ENCODE results near the gene SPACA1. TPM values are rescaled to one million over a fixed set of nuclear protein-coding genes. Genes with fewer than 3 reads are reported as not detected.

The SPACA1 gene
- total and polyA plus RNA-seq, 2 of the 4 experiments (the other 2 are of a cell fraction): not detected

GRCh38 chr6:88045521-88046136, 2.0 kb upstream of the SPACA1 start:
- Histone ChIP-seq H3K27me3 (ENCODE audit: control insufficient read depth, insufficient read depth, low read length) (peaks cover 1% of the 10 kb centered on the region; the same call in 1 of the 2 replicates), H3K4ac (ENCODE audit: low read depth, low read length) (no peak overlapping the region), H3K9me3 (ENCODE audit: control insufficient read depth, insufficient read depth, low read length) (peaks cover 4% of the 10 kb centered on the region; the same call in 1 of the 2 replicates), H2AK9ac (replicated peaks; ENCODE audit: low read depth, low read length, poor library complexity) (no peak overlapping the region), H3K79me1 (ENCODE audit: low read depth in 1 of 2, low read length in 2 of 2) (no peaks in the 10 kb centered on the region), H3K36me3 (ENCODE audit: control insufficient read depth, insufficient read depth, low read length) (no peaks in the 10 kb centered on the region), H3K56ac (ENCODE audit: extremely low read depth, insufficient read depth, low read length) (no peak overlapping the region), H3K23ac (ENCODE audit: low read depth, low read length) (no peak overlapping the region), H4K8ac (ENCODE audit: low read depth in 2 of 2, low read length in 2 of 2) (no peak overlapping the region), H3K9me1 (ENCODE audit: insufficient read depth, low read length) (no peaks in the 10 kb centered on the region), H3K9ac (ENCODE audit: low read depth, low read length) (no peak overlapping the region), H2BK5ac (ENCODE audit: low read depth, low read length, poor library complexity, severe bottlenecking) (no peak overlapping the region), H2BK120ac (ENCODE audit: low read depth, low read length) (no peak overlapping the region), H3K4me3 (ENCODE audit: insufficient read depth, low read depth, low read length) (no peak overlapping the region), H4K5ac (ENCODE audit: low read depth, low read length) (no peak overlapping the region), H4K91ac (ENCODE audit: insufficient read depth, low read depth, low read length) (no peak overlapping the region), H2BK20ac (ENCODE audit: low read depth, low read length) (no peak overlapping the region), H3K27ac (ENCODE audit: insufficient read depth, low read length) (no peak overlapping the region), H3K4me1 (ENCODE audit: control insufficient read depth, insufficient read depth, low read length) (no peaks in the 10 kb centered on the region), H2AFZ (replicated peaks; ENCODE audit: low read length, poor library complexity) (no peak overlapping the region), H4K20me1 (ENCODE audit: insufficient read depth, low read length) (no peaks in the 10 kb centered on the region), H3K4me2 (ENCODE audit: low read depth, low read length) (no peak overlapping the region), H2BK15ac (ENCODE audit: low read depth, low read length) (no peak overlapping the region), H3K18ac (ENCODE audit: low read depth, low read length) (no peak overlapping the region), H3K14ac (replicated peaks; ENCODE audit: low read depth, low read length) (no peak overlapping the region), H2AK5ac (ENCODE audit: low read depth, low read length) (no peak overlapping the region)
- DNase-seq: no peak
- ChIA-PET POLR2A (ENCODE audit: unreplicated experiment) (no interaction called here), CTCF (no interaction called here)
- intact Hi-C loops (cut with micrococcal nuclease): no loop called here
- in situ Hi-C loops (cut with MboI; ENCODE audit: low sequenced_read_pairs): no loop called here
- dilution Hi-C loops (cut with HindIII; ENCODE audit: low sequenced_read_pairs, unreplicated experiment): no loop called here
- WGBS, 2 experiments (ENCODE audit: extremely low coverage in 2 of 2, insufficient read length in 1 of 2): no CpG with 5 or more reads among the region's 1 CpG
- TF ChIP-seq SMC3 (IDR thresholded peaks at IDR 0.05; ENCODE audit: low read depth, low read length) (no peak), ELK1 (IDR thresholded peaks at IDR 0.05; ENCODE audit: borderline replicate concordance, low read depth, low read length) (no peak), MAZ (IDR thresholded peaks at IDR 0.05; ENCODE audit: borderline replicate concordance, low read depth, low read length) (no peak), CEBPB (IDR thresholded peaks at IDR 0.05; ENCODE audit: low read depth, low read length) (no peak), MXI1 (IDR thresholded peaks at IDR 0.05; ENCODE audit: borderline replicate concordance, low read depth, low read length) (no peak), RAD21 (IDR thresholded peaks at IDR 0.05; ENCODE audit: low read length) (no peak), CTCF (conservative IDR thresholded peaks at IDR 0.05; ENCODE audit: low read depth, low read length) (no peak), CHD1 (IDR thresholded peaks at IDR 0.05; ENCODE audit: low read depth, low read length) (no peak), USF2 (IDR thresholded peaks at IDR 0.05; ENCODE audit: low read depth, low read length) (no peak)
- no peak for ATAC-seq (ENCODE audit: low read depth)
- no TSS peak for BruUV-seq (replicated peaks)
